ENCODE measurements around the gene PSMA7.

The PSMA7 gene

DNA sequence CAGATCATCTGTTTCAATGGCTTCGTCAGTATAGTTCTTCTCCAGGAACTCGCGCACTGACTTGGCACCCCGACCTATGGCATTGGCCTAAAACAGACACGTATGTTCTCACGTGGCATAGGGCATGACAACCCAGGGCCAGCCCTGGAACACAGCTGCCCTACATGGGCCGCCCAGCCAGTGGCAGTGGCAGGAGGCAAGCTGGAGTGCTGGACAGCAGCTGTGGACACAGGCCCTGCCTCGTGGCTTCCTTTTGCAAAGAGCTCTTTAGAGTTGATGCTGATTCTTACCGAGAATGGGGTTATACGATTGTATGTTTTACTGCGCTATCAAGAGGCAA lies 5.0 kb downstream of the PSMA7 start:
- no peak overlapping the region for H2AFZ ChIP-seq (ENCODE audit: low read length)
- no peaks in the 10 kb centered on the region for H3K27me3 ChIP-seq (ENCODE audit: insufficient read depth, low read length, poor library complexity, severe bottlenecking)
- peaks cover 78% of the 10 kb centered on the region for H4K20me1 ChIP-seq (ENCODE audit: insufficient read depth, low read length, poor library complexity, severe bottlenecking)
- no peak overlapping the region for H3K9ac ChIP-seq (ENCODE audit: low read depth, low read length, poor library complexity, severe bottlenecking)
- no peak for TF ChIP-seq EZH2phosphoT487 (IDR thresholded peaks at IDR 0.05; ENCODE audit: borderline replicate concordance)
- TF ChIP-seq, protein P1, sequence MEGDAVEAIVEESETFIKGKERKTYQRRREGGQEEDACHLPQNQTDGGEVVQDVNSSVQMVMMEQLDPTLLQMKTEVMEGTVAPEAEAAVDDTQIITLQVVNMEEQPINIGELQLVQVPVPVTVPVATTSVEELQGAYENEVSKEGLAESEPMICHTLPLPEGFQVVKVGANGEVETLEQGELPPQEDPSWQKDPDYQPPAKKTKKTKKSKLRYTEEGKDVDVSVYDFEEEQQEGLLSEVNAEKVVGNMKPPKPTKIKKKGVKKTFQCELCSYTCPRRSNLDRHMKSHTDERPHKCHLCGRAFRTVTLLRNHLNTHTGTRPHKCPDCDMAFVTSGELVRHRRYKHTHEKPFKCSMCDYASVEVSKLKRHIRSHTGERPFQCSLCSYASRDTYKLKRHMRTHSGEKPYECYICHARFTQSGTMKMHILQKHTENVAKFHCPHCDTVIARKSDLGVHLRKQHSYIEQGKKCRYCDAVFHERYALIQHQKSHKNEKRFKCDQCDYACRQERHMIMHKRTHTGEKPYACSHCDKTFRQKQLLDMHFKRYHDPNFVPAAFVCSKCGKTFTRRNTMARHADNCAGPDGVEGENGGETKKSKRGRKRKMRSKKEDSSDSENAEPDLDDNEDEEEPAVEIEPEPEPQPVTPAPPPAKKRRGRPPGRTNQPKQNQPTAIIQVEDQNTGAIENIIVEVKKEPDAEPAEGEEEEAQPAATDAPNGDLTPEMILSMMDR (conservative IDR thresholded peaks at IDR 0.05; ENCODE audit: low read length), result no peak
- H3K79me2 ChIP-seq (ENCODE audit: insufficient read depth, low read length), result peaks cover 55% of the 10 kb centered on the region
- peaks cover 68% of the 10 kb centered on the region; the same call in 1 of the 2 replicates for H3K36me3 ChIP-seq (ENCODE audit: insufficient read depth, low read length)
- H3K9me2 ChIP-seq (replicated peaks; ENCODE audit: low read depth, low read length), result no peaks in the 10 kb centered on the region
- no peak overlapping the region for H3K4me2 ChIP-seq (ENCODE audit: low read depth, low read length, poor library complexity, severe bottlenecking)
- no peak overlapping the region for H3K4me3 ChIP-seq (ENCODE audit: low read length, poor library complexity, severe bottlenecking)
- no peaks in the 10 kb centered on the region for H3K9me3 ChIP-seq (ENCODE audit: insufficient read depth, low read depth, low read length)
- H3K4me1 ChIP-seq (ENCODE audit: insufficient read depth, low read length, poor library complexity, severe bottlenecking), result peaks cover 20% of the 10 kb centered on the region
- no peaks in the 10 kb centered on the region for H3F3A ChIP-seq (ENCODE audit: low read depth)

DNA sequence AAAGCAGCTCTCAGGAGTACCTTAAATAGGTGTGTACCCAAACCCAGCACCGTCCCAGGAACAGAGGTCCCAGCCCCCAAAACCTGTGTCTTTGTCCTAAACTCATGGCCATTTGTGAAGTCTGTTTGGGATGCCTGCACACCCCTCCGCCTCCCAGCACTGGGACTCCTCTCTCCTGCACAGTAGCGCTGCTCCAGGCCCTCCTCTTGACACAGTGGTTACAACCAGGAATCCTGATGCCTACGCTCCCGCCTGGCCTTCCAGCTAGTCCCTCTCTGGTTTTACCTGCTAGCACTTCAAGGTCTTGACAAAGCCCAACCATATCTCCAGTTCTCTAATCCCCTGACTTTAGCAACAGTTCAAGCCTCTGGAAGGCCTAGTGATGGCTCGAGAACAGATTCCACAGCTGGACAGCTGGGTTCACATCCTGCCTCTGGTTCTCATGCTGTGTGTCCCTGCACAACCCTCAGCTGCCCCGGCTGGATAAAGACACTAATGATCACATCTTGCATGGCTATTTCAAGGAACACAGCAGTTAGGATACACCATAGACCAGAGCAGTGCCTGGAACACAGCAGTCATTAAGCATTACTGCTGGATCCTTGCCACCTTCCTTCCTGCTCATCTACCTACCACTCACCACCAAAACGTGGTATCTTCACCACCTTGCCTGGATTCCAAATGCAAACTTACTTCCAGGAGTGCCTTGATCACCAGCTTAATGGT lies 5.6 kb downstream of the PSMA7 start:
- no peak for TF ChIP-seq EZH2phosphoT487 (IDR thresholded peaks at IDR 0.05; ENCODE audit: borderline replicate concordance)
- TF ChIP-seq, protein P1 (conservative IDR thresholded peaks at IDR 0.05; ENCODE audit: low read length), result no peak
- Histone ChIP-seq H3K4me3 (ENCODE audit: low read length, poor library complexity, severe bottlenecking) (no peak overlapping the region), H3K27me3 (ENCODE audit: insufficient read depth, low read length, poor library complexity, severe bottlenecking) (no peaks in the 10 kb centered on the region), H3F3A (ENCODE audit: low read depth) (no peaks in the 10 kb centered on the region), H3K79me2 (ENCODE audit: insufficient read depth, low read length) (peaks cover 54% of the 10 kb centered on the region), H3K4me1 (ENCODE audit: insufficient read depth, low read length, poor library complexity, severe bottlenecking) (peaks cover 20% of the 10 kb centered on the region), H3K36me3 (ENCODE audit: insufficient read depth, low read length) (peaks cover 74% of the 10 kb centered on the region; the same call in 1 of the 2 replicates), H3K9ac (ENCODE audit: low read depth, low read length, poor library complexity, severe bottlenecking) (no peak overlapping the region), H4K20me1 (ENCODE audit: insufficient read depth, low read length, poor library complexity, severe bottlenecking) (peaks cover 82% of the 10 kb centered on the region), H2AFZ (ENCODE audit: low read length) (no peak overlapping the region), H3K9me3 (ENCODE audit: insufficient read depth, low read depth, low read length) (no peaks in the 10 kb centered on the region), H3K4me2 (ENCODE audit: low read depth, low read length, poor library complexity, severe bottlenecking) (no peak overlapping the region), H3K9me2 (replicated peaks; ENCODE audit: low read depth, low read length) (no peaks in the 10 kb centered on the region)

DNA sequence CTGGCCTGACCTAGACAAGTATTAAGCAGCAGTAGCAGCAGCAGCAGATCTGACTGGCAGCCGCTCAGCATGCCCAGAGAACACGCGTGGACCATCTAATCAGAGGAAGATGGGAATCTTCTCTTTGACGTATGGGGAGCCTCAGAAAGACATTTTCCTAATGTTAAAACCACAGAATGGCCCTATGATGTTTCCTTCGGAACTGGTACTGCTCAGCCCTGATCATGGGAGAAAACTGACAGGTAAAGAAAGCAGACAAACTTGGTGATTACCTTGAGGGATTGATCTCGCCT lies 6.2 kb downstream of the PSMA7 start:
- Histone ChIP-seq H3K4me2 (ENCODE audit: low read depth, low read length, poor library complexity, severe bottlenecking) (no peak overlapping the region), H4K20me1 (ENCODE audit: insufficient read depth, low read length, poor library complexity, severe bottlenecking) (peaks cover 78% of the 10 kb centered on the region), H3K27me3 (ENCODE audit: insufficient read depth, low read length, poor library complexity, severe bottlenecking) (no peaks in the 10 kb centered on the region), H3K9ac (ENCODE audit: low read depth, low read length, poor library complexity, severe bottlenecking) (no peak overlapping the region), H3K9me3 (ENCODE audit: insufficient read depth, low read depth, low read length) (no peaks in the 10 kb centered on the region), H2AFZ (ENCODE audit: low read length) (no peak overlapping the region), H3K4me1 (ENCODE audit: insufficient read depth, low read length, poor library complexity, severe bottlenecking) (peaks cover 20% of the 10 kb centered on the region), H3K9me2 (replicated peaks; ENCODE audit: low read depth, low read length) (no peaks in the 10 kb centered on the region), H3K4me3 (ENCODE audit: low read length, poor library complexity, severe bottlenecking) (no peak overlapping the region), H3F3A (ENCODE audit: low read depth) (no peaks in the 10 kb centered on the region), H3K36me3 (ENCODE audit: insufficient read depth, low read length) (peaks cover 80% of the 10 kb centered on the region; the same call in 1 of the 2 replicates), H3K79me2 (ENCODE audit: insufficient read depth, low read length) (peaks cover 54% of the 10 kb centered on the region)
- no peak for TF ChIP-seq EZH2phosphoT487 (IDR thresholded peaks at IDR 0.05; ENCODE audit: borderline replicate concordance)
- TF ChIP-seq, protein P1 (conservative IDR thresholded peaks at IDR 0.05; ENCODE audit: low read length), result no peak

All from Loucy (cell line).